ENCODE results near the gene GUK1. TPM values are rescaled to one million over a fixed set of nuclear protein-coding genes. Genes with fewer than 3 reads are reported as not detected.

Gene GUK1
- total and polyA plus RNA-seq, 2 donors (not counting 1 experiment from before 2014, with no cell fraction given) = 125 to 356 TPM

GRCh38 chr1:228092342-228093049 lies 47.6 kb upstream of the GUK1 start:
- Mint-ChIP-seq H3K9me3 (ENCODE audit: insufficient read depth) (peaks cover 4% of the 10 kb centered on the region), H3K4me1 (peaks cover 61% of the 10 kb centered on the region), H3K4me3 (no peak overlapping the region), H3K27ac (no peak overlapping the region), H3K27me3 (no peaks in the 10 kb centered on the region)
- no peak overlapping the region for H3K4me3 ChIP-seq (ENCODE audit: control extremely low read depth in 1 of 5, extremely low read depth in 1 of 5, insufficient read depth in 1 of 5, low read depth in 2 of 5, low read length in 4 of 5)
- no peak overlapping the region for H3K9ac ChIP-seq (ENCODE audit: low read length)
- TF ChIP-seq EZH2 (IDR thresholded peaks at IDR 0.05; ENCODE audit: borderline replicate concordance, insufficient read depth, low read depth, low read length, poor library complexity, severe bottlenecking) (no peak), CTCF (IDR thresholded peaks at IDR 0.05) (no peak)
- H2AFZ ChIP-seq (ENCODE audit: insufficient read depth, low read depth, low read length, poor library complexity, severe bottlenecking) = no peak overlapping the region
- intact Hi-C loops (cut with micrococcal nuclease) = no loop called here
- ChIA-PET POLR2A (no interaction called here), CTCF (interaction anchor here (0.9 to 1.2 kb wide), 2 partner anchors 8 to 93 kb away, joined by 3 read pairs; no protein-coding TSS in a partner anchor)
- H3K4me1 ChIP-seq (ENCODE audit: control insufficient read depth in 2 of 2, insufficient read depth in 2 of 2, low read length in 2 of 2) = peaks cover 43 to 46% of the 10 kb centered on the region in 2 donors
- H4K20me1 ChIP-seq (ENCODE audit: control insufficient read depth, insufficient read depth, low read length, poor library complexity, severe bottlenecking) = peaks cover 98% of the 10 kb centered on the region
- H3K27me3 ChIP-seq (replicated peaks in 1 of 4; ENCODE audit: control extremely low read depth in 1 of 4, control insufficient read depth in 3 of 4, insufficient read depth in 4 of 4, low read length in 3 of 4) = no peaks in the 10 kb centered on the region
- ATAC-seq (ENCODE audit: low read depth) (no peak), DNase-seq (no peak)
- no peak overlapping the region for H3K27ac ChIP-seq (ENCODE audit: low read length in 2 of 2)
- H3K36me3 ChIP-seq (replicated peaks in 1 of 2; ENCODE audit: control extremely low read depth in 1 of 2, control insufficient read depth in 1 of 2, extremely low read depth in 1 of 2, insufficient read depth in 2 of 2, low read length in 1 of 2) = peaks cover 3 to 47% of the 10 kb centered on the region in 2 experiments
- peaks cover 0 to 30% (median 8%) of the 10 kb centered on the region in 3 donors for H3K9me3 ChIP-seq (ENCODE audit: control extremely low read depth in 1 of 3, control insufficient read depth in 2 of 3, insufficient read depth in 1 of 3, low read length in 2 of 3)
- H3K79me2 ChIP-seq (ENCODE audit: control insufficient read depth, insufficient read depth, low read length) = peaks cover 98% of the 10 kb centered on the region
- H3K4me2 ChIP-seq (replicated peaks; ENCODE audit: low read depth, low read length, poor library complexity, severe bottlenecking) = no peak overlapping the region
- 95% methylated on average over 11 of the region's 11 CpGs for WGBS (ENCODE audit: insufficient coverage)

Data from B cell (primary cell).